Cardiac ventricle fibroblast (primary cell): ENCODE data around the gene SH3BGR. TPM values are rescaled to one million over a fixed set of nuclear protein-coding genes. Genes with fewer than 3 reads are reported as not detected.

Source experiments
- total RNA-seq: library from RNA; depleted of rRNA; stranded (reverse); fragments of >200 nt; gene quantifications from 2 replicates; pipeline ENCODE4 v1.2.3, GENCODE V29; 2015

The SH3BGR gene
- total RNA-seq = 2.7 and 6.1 TPM in 2 replicates

DNA sequence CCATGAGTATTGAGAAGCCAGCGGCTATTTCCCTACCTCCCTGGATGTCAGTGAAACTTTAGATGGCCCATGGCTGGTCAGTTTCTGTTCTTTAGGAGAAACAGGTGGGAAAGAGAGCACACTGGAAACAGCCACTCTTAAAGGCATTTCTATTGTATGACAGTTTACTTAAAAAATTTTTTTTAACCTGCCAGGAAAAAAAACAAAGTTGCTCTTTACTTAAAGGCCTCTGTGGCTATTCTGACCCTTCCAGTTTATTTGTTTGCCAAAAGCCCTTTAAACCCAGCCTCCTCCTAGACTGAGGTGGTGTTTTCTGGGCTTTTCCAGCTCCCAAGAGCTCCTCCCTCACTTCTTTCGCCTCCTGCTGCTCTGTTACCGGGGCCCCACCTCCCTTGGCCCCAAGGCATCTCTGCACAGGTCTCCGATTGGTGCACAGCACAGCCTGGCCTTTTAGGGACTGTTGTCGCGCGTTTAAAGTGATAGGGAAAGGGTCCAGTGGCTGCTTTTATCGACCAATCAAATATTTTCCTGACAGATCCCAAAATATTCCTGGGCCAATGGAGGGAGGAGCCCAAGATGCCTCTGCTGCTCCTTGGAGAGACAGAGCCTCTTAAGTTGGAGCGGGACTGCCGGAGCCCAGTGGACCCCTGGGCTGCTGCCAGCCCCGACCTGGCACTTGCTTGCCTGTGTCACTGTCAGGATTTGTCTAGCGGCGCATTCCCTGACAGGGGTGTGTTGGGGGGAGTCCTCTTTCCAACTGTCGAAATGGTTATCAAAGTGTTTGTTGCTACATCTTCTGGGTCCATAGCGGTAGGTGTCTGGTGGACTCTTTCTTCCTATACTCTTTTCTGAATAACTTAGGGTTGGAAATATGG, at the start of gene SH3BGR:
TSS of gene SH3BGR (plus strand) at position 639 of the 875 bp plus-strand sequence. CDS start at position 766, 127 bp downstream.

DNA sequence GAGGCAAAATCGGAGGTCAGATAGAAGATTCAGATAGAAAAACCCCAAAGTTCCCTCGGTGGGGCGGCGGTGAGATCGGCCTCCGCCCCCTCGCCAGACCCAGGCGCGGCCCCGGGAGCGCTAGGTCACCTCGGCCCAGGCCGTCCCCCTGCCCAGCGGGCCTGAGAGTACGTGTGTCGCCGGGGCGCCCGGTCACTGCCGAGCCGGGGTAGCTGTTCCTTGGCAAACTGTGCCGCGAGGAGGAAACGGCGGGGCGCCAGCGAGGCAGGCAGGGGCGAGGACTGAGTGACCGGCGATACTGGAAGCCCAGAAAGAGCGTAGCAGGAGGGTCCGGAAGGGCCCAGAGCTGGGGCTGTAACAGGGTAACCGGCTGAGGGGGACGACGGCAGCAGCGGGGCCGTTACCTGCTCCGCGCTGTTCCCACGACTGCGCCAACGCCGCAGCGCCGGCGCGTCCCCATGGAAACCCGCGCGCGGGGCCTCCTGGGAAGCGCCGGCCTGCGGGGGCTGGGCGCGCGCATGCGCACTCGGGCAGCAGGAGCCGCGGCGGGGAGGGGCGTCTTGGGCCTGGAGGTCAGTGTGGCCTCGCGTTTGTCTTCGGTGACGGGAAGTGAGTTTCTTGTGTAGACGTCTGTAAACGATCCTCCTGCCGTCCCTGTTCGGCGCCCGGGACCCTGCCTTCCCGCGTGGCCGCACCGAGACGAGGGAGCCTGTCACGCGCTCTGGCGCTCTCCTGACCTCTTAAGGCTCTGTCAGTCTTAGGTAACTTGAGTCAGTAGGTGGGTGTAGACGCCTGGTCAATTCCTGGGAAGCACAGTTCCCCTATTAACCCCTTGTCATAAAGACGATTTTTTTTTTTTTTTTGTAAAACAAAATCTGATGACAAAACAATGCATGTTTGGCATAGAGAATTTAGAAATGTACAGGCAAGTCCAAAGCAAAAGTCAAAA, 6.2 kb upstream of the SH3BGR start, which contains the start of gene LCA5L:
TSS of gene LCA5L (minus strand) at position 458 of the 949 bp plus-strand sequence. CDS start 17,285 bp downstream, outside the sequence.

Other genes starting within 250 kb of the SH3BGR start
- gene BRWD1, start 138.3 kb upstream of the SH3BGR start, total RNA-seq = 19.2 and 19.7 TPM in 2 replicates
- 116 and 130 TPM in 2 replicates for gene HMGN1, start 102.9 kb upstream of the SH3BGR start, total RNA-seq
- 0.37 and 1.4 TPM in 2 replicates for gene LCA5L, start 6.2 kb upstream of the SH3BGR start, total RNA-seq
- gene B3GALT5, start 161.0 kb downstream of the SH3BGR start, total RNA-seq = not detected in 2 replicates